Left lobe of liver (tissue), 2 donors: Measurements from ENCODE around the gene GPRC5B. TPM values are rescaled to one million over a fixed set of nuclear protein-coding genes. Genes with fewer than 3 reads are reported as not detected.

Experiments
- ATAC-seq: fragments of 200-7000 bp; cut with Tn5 transposase; one replicate; pipeline ENCODE4 v1.9.1; 2020; ENCODE audit warnings: mild to moderate bottlenecking, moderate library complexity
- DNase-seq: peaks from one replicate; pipeline ENCODE4 v3.0.0-alpha.2; 2020; ENCODE audit warnings: low spot score
- total RNA-seq: library from RNA; stranded (reverse); gene quantifications from one replicate; pipeline ENCODE4 v1.2.1, GENCODE V29; 2021
- donor health status: DM: no; HTN: no; CAD: no; lungs with moderate emphysema.
- donor health status: DM: no; HTN: yes; CAD: no.

Gene GPRC5B
- total RNA-seq, result 5.0 TPM

- DNase-seq (peak; percentile 51), ATAC-seq (peak; percentile 75)
Observed at GRCh38 chr16:19884611-19885450, at the start of gene GPRC5B. Gene GPRC5B, minus strand, starts transcription at chr16:19884848. Its CDS starts 12,003 bp downstream, at chr16:19872845.

DNA sequence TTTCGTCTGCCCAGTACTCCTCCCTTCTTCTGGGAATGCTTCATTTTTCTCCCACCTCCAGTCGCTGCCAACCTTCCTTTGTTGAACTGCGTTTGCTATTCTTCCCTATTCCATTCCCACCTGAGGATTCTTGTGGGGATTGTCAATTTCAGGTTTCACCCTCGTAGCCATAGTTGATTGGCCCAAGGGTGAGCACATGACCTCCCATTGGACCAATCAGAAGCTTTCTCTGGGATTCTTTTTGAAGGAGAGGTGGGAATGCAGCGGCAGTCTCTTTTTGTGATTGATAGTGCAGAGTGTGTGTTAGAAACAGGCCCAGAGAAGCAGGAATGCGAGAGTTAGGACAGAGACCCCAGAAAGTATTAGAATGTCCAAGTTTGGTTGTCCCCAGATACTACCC, 49.1 kb upstream of the GPRC5B start:
- ATAC-seq (no peak), DNase-seq (no peak)

DNA sequence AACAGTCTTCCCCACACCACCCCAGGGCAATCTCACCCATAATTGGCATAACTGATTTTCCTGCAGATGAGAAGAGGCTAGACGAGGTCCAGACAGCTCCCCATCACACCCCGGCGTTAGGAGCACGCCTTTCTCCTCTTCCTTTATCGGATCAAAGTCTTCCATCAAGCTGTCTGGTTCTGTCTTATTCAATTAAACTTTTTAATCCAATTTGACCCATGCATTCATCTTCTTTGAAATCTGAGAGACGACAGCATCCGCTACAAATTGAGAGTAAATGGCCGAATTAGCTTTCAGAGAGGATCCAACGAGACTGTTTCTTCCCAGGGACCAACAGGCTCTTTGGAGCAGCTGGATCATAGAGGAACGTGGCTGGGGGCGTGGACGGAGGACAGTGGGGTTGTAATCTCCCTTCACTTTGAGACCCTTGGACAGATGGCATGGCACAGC, 44.4 kb upstream of the GPRC5B start:
- DNase-seq, result no peak
- no peak for ATAC-seq

DNA sequence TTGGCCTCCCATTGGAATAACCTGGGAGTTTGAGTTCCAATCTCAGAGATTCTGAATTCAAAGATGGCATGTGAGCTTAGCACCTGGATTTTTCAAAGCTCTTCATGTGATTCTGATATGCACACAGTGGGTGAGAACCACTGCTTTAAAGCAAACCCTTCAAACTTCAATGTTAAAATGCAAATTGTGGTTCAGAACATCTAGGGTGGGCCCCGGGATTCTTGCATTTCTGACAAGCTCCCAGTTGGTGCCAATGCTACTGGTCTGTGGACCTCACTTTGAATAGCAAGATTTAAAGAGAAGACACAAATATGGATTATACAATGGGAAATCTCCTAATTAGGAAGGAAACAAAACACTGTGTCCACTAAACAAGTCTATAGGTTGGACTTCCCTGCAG, 43.8 kb upstream of the GPRC5B start:
- DNase-seq (no peak), ATAC-seq (no peak)

DNA sequence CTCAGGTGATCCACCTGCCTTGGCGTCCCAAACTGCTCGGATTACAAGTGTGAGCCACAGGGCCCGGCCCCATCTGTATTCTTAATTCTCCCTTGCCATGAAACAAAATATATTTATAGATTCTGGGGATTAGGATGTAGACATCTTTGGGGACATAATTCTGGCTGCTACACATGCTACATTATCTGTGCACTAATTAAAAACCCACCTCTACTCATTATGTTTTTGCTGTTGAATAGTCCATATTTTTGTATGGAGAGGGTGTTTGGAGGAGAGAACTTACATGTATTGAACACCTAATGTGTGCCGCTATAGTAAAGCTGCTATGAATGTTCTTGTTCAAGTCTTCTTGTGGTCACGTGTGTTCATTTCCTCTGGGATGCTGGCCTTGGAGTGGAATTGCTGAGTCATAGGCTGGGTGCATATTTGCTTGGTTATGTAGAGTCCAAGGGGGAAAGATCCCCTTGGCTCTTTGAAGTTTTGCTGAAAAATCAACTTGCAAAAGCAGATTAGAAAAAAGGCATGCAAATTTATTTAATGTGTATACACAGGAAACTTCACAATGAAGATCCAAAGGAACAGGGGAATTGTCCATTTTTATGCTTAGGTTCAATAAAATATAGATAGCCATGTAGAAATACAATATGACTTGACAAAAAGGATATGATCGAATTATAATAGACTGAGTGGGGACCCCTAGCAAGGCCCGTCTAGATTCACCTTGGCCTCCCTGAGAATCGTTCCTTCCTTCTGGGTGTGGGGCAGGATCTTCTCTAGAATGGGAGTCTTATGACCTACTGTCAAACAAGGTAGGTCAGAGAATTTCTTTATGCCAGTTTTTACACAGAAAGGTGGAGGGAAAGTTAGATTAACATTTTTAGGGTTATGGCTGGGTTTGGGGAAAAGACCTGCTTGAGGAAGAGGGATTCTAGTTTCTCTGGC, 42.1 kb upstream of the GPRC5B start:
- DNase-seq, result no peak
- no peak for ATAC-seq

DNA sequence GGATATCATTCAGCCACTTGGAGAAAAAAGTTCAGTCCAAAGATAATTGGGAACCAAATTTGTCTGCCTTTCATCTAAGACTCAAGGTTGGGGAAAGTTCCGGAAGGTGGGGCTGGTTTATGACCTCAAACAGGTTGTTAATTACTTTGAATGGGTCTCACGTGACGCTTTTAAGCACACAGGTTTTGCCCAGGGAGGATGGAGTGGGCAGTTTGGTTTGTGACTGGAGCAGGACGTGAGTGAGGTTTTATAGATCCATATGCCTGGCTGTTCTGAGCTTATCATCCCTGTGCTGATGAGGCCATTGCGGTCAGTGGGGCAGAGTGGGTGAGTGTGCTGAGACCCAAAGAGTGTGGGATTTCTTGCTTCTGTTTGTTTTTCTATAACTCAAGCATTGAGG, 38.7 kb upstream of the GPRC5B start:
- DNase-seq (no peak), ATAC-seq (no peak)

DNA sequence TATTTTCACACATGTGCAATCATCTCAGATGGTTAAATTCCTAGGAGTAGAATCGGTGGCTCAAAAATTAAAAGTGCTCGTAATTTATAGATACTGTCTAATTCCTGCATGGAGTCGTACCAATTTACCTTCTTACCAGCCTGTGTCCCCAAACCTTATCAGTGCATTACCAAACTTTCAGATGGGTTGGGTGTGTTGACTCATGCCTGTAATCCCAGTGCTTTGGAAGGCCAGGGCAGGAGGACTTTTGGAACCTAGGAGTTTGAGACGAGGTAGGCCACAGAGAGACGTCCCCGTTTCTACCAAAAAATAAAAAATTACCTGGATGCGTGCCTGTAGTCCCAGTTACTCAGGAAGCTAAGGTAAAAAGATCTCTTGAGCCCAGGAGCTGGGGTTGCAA, 34.5 kb upstream of the GPRC5B start:
- no peak for ATAC-seq
- DNase-seq, result no peak

DNA sequence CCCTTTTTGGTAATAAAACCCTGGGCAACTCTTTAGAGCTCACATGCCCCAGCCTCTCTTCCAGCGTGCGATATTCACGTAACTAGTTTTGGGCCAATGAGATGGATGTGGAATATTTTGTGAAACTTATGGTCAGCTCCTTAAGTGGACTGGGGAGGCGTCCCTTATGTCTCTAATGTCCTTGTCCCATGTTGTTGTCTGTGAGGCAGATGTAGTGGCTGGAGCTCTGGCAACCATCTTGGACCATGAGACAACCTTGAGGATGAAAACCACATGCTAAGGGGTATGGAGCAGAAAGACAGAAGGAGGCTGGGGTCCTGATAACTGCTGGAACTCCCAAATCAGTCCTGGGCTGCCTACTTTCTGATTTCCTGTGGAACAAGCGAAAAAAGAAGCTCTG, 31.4 kb upstream of the GPRC5B start:
- no peak for DNase-seq
- ATAC-seq, result no peak

- DNase-seq (no peak), ATAC-seq (no peak)
Observed at GRCh38 chr16:19914877-19915276, 30.2 kb upstream of the GPRC5B start.

DNA sequence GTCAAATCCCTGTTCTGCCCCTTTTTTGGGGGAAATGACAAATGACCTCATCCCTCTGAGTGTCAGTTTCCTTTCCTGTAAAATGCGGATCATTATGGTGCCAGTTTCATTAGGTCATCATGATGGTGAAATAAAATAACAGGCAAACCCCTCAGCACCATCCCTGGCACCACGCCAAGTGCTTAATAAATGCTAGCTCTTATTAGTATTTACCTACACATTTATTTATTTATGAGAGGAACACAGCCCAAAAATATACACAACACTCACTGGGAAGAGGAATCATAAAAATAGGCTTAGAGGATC, 28.6 kb upstream of the GPRC5B start:
- ATAC-seq (no peak), DNase-seq (no peak)

DNA sequence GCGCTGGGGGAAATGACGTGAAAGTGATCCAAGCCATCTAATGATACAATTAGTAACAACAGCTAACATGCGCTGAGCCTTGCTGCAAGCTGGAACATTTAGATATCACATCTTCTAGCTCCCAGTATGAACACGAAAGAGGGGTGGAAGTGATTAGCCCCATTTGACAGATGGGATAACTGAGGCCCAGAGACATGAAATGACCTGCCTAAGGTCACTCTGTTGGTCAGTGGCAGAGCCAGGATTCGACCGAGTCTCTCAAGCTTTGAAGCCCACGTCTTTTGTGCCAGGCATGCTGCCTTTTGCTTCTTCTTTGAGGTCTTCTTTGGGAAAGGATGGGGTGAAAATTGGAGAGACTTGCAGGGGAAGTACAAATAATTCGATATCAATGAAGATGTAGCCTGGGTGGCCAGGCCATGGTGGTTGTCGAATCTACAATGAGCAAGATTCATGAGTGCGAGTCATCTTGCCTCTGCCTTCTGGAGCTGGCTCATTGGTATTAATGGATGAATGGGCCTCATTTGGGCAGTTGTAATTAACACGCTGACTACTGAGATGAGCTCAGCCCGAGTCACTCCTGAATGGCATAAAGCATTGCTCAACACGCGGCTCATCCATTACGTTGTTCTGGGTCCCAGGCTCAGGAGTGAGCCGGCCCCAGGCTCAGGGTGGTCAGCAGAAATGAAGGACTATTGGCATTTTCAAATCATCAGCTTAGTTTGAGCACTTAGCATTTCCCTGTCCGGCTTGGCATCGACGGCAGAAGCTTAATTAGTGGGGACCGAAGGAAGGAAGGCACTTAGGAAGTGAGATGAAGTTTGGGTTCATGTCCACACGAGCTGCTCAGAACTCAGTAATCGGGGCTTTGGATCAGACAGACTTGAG, 28.0 kb upstream of the GPRC5B start:
- DNase-seq, result no peak
- no peak for ATAC-seq

- no peak for ATAC-seq
- DNase-seq, result no peak
Observed at GRCh38 chr16:19911747-19912454, 27.3 kb upstream of the GPRC5B start.

- no peak for ATAC-seq
Observed at GRCh38 chr16:19911204-19911603, 26.6 kb upstream of the GPRC5B start.

GRCh38 chr16:19909750-19910322, 25.2 kb upstream of the GPRC5B start:
- ATAC-seq (no peak), DNase-seq (no peak)

More at GRCh38 chr16:19911204-19911603, 26.6 kb upstream of the GPRC5B start:
- no peak for DNase-seq

DNA sequence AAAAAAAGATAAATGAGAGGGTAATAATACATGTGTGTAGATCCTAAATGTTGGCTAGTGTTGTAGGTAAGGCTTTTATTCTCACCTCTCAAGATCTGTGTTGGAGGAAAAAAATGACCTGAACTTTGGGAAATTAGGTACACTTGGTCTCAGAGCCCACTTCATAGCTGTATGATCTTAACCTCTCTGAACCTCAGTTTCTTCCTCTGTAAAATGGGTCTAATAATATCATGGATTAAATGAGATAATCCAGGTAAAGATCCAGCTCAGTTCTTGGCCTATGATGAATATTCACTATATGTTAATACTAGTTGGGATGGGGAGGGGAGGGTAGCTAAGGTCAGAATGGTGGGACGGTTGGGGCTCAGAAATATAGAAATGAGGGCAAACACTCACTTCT, 24.3 kb upstream of the GPRC5B start:
- no peak for DNase-seq
- no peak for ATAC-seq

DNA sequence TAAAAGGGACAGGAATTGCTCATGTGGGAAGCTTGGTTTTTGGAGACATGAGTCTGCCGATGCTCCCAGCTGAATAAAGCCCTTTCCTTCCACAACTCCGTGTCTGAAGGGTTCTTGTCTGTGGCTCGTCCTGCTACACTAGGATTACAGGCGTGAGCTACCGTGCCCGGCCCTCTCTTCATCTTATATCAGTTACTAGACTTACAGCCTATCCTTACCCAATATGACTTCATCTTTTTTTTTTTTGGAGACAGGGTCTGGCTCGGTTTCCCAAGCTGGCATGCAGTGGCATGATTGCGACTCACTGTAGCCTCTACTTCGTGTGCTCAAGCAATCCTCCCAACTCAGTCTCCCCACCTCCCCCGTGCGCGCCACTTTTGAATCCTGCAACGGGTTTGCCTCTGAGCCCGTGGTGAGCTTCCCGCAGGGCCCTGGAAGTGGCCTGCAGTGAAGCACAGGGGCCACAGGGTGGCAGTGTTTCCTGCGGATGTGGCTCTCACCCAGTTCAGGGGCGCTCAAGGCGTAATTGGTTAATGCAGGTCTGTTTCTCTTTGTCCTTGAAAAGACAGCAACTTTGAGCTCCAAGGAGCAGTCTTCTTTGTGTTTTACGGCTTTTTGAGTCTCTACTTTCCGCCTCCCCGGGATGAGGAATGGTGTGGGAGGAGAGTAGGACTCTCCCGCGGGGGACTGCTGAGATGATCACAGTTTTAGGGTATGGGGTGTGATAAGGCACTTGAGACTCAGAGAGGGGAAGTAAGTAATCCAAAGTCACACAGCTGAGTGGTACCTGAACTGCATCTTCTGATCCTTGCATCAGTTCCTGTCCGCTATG, 22.7 kb upstream of the GPRC5B start:
- DNase-seq, result peak; percentile 67
- ATAC-seq, result peak; percentile 99

DNA sequence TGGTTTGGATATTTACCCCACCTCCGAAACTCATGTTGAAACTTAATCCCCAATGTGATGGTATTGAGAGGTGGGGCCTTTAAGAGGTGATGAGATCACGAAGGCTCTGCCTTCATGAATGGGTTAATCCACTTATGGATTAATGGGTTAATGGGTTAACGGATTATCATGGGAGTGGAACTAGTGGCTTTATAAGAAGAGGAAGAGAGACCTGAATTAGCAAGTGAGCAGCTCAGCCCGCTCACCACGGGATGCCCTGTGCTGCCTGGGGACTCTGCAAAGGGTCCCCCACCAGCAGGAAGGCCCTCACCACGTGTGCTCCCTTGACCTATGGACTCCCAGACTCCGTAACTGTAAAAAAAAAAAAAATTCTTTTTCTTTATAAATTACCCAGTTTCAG, 16.5 kb upstream of the GPRC5B start:
- DNase-seq, result no peak

DNA sequence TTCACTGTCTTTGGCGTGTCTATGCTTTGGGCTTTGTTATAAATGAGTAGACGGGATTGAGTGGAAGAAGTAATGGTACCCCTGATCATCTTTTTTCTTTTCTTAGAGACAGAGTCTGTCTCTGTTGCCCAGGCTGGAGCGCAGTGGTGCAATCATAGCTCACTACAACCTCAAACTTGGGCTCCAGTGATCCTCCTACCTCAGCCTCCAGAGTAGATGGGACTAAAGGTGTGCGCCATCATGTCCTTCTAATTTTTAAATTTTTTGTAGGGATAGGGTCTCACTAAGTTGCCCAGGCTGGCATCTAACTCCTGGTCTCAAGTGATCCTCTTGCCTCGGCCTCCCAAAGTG, 14.9 kb upstream of the GPRC5B start:
- DNase-seq (no peak), ATAC-seq (no peak)

More for the DNA sequence above, 16.5 kb upstream of the GPRC5B start:
- ATAC-seq, result no peak
